Transverse colon (tissue), 4 donors: Measurements from ENCODE around the gene TBATA. TPM values are rescaled to one million over a fixed set of nuclear protein-coding genes. Genes with fewer than 3 reads are reported as not detected.

Experiments
- DNase-seq: peaks from one replicate; pipeline ENCODE4 v3.0.0-alpha.2; 2019
- H3K27ac ChIP-seq, 4 donors: fragments of 200-600 bp; sonication (generic); 2 replicates each; pipeline ENCODE4 v1.5.1; 2016 to 2018; ENCODE audit warnings: inconsistent platforms in 4 of 4
- H3K27me3 ChIP-seq: fragments of 200-600 bp; sonication (generic); 2 replicates; pipeline ENCODE4 v1.5.1; 2017; ENCODE audit warnings: inconsistent platforms
- H3K36me3 ChIP-seq, 4 donors: fragments of 200-600 bp; sonication (generic); 2 replicates each; pipeline ENCODE4 v1.5.1; 2017 to 2019; ENCODE audit warnings: inconsistent platforms in 4 of 4
- H3K4me1 ChIP-seq, 4 donors: fragments of 200-600 bp; sonication (generic); 2 replicates each; pipeline ENCODE4 v1.5.1; 2017 to 2020; ENCODE audit warnings: inconsistent platforms in 4 of 4
- H3K4me3 ChIP-seq, 4 donors: fragments of 200-600 bp; sonication (generic); 1 replicate in 1 of 4; 2 replicates in 3 of 4; pipeline versions ENCODE4 v1.5.1 to v1.6.1; 2017 to 2019; ENCODE audit warnings: inconsistent platforms in 4 of 4
- H3K9me3 ChIP-seq, 2 donors: fragments of 200-600 bp; sonication (generic); 2 replicates each; pipeline ENCODE4 v1.5.1; 2017 to 2019; ENCODE audit warnings: inconsistent platforms in 2 of 2
- EP300 ChIP-seq: sonication (generic); formaldehyde crosslinking; IDR thresholded peaks from one replicate; pipeline ENCODE4 v1.6.1; 2017; ENCODE audit warnings: antibody characterized with exemption, low read depth
- POLR2A ChIP-seq: fragments of 450-650 bp; IDR thresholded peaks from one replicate; pipeline ENCODE4 v1.6.1; 2016; ENCODE audit warnings: antibody characterized with exemption, mild to moderate bottlenecking, moderate library complexity
- POLR2AphosphoS5 ChIP-seq, 3 donors: sonication (generic); formaldehyde crosslinking; IDR thresholded peaks; one replicate each; pipeline ENCODE4 v1.6.1; 2016; ENCODE audit warnings: antibody characterized with exemption in 3 of 3
- WGBS, 2 donors: methylation state at CpG; one replicate each; pipeline ENCODE4 v1.1.5; 2018; ENCODE audit warnings: low coverage in 1 of 2; 5-methylcytosine and 5-hydroxymethylcytosine counted together
- in situ Hi-C, 4 donors: fragments of 200-750 bp; cut with MboI; loops; one replicate each; pipeline versions ENCODE4 v1.15.0 to v1.15.1; 2017; ENCODE audit warnings: low sequenced_read_pairs in 3 of 4, low pct_ligation_motif_present in 1 of 4, low pct_unique_long_range_greater_than_20kb in 1 of 4
- intact Hi-C: fragments of 100-400 bp; cut with DNase I; formaldehyde crosslinking; loops from one replicate; pipeline ENCODE4 v1.15.1; 2023; ENCODE audit warnings: low total_unique reads
- total RNA-seq, 4 donors: library from RNA; depleted of rRNA; stranded (reverse); fragments of >200 nt; gene quantifications; one replicate each; pipeline ENCODE4 v1.1.0, GENCODE V29; 2016
- TF ChIP-seq, protein P1 (sequence below), 5 experiments: fragments of 200-600 bp in 3 of 5; fragments of 450-650 bp in 2 of 5; sonication (generic) in 3 of 5; IDR thresholded peaks; 1 replicate in 2 of 5; 2 replicates in 3 of 5; pipeline ENCODE4 v1.5.1; 2016 to 2017; ENCODE audit warnings: antibody characterized with exemption in 5 of 5, inconsistent platforms in 3 of 5, mild to moderate bottlenecking in 2 of 5, moderate library complexity in 1 of 5

Gene TBATA, protein sequence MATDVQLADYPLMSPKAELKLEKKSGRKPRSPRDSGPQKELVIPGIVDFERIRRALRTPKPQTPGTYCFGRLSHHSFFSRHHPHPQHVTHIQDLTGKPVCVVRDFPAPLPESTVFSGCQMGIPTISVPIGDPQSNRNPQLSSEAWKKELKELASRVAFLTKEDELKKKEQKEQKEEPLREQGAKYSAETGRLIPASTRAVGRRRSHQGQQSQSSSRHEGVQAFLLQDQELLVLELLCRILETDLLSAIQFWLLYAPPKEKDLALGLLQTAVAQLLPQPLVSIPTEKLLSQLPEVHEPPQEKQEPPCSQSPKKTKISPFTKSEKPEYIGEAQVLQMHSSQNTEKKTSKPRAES
- total RNA-seq, result not detected

- 75 to 84% methylated on average over 4 of the region's 4 CpGs for WGBS, 2 donors
- Histone ChIP-seq H3K36me3 (no peaks in the 10 kb centered on the region), H3K9me3 (no peaks in the 10 kb centered on the region), H3K4me1 (peaks cover 0 to under 1% (median 0%) of the 10 kb centered on the region in 4 donors), H3K27me3 (no peaks in the 10 kb centered on the region), H3K27ac (no peak within 1 kb of the TSS), H3K4me3 (no peak within 1 kb of the TSS)
- TF ChIP-seq, protein P1, sequence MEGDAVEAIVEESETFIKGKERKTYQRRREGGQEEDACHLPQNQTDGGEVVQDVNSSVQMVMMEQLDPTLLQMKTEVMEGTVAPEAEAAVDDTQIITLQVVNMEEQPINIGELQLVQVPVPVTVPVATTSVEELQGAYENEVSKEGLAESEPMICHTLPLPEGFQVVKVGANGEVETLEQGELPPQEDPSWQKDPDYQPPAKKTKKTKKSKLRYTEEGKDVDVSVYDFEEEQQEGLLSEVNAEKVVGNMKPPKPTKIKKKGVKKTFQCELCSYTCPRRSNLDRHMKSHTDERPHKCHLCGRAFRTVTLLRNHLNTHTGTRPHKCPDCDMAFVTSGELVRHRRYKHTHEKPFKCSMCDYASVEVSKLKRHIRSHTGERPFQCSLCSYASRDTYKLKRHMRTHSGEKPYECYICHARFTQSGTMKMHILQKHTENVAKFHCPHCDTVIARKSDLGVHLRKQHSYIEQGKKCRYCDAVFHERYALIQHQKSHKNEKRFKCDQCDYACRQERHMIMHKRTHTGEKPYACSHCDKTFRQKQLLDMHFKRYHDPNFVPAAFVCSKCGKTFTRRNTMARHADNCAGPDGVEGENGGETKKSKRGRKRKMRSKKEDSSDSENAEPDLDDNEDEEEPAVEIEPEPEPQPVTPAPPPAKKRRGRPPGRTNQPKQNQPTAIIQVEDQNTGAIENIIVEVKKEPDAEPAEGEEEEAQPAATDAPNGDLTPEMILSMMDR (IDR thresholded peaks at IDR 0.05), result no peak
- TF ChIP-seq EP300 (no peak), POLR2A (no peak), POLR2AphosphoS5 (IDR thresholded peaks at IDR 0.05) (no peak)
- intact Hi-C loops, result no loop called here
- in situ Hi-C loops, result no loop called here
- DNase-seq, result no peak
Measured at GRCh38 chr10:70785190-70785589, at the start of gene TBATA. TSS of gene TBATA (minus strand) at chr10:70785377. CDS start at chr10:70783379, 1,998 bp downstream.

DNA sequence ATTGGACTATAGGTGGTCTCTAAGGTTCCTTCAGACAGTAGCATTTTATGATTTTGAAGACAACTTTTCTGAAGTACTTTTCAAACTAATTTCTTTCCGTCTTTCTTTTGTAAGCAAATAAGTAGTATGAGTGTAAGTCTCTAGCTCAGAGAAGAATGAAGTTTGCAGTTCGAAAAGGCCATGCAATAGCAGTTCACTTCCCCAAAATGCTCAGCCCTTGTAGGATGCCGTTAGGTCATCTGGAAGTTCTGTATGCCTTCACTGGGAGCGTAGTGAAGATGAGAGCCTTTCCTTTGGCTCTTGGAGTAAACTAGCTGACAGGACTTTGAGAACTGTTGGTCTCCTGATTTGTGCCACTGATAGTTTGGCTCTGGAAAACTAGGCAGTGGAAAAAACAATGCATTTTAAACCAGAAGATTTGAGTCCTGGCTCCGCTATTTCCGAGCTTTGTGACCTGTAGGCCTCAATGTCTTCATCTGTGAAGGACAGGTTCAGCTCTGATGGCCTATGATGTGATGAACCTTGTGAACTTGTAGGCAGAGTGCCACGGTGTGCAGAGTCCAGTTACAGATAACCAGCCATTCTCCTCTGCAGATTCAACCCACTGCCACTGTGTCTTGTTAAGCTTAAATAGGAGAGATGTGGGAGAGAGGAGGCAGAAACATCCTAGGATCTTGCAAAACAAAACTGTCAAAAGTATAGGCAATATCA lies 49.4 kb upstream of the TBATA start:
- TF ChIP-seq EP300 (no peak), POLR2AphosphoS5 (IDR thresholded peaks at IDR 0.05) (no peak), POLR2A (no peak)
- TF ChIP-seq, protein P1 (IDR thresholded peaks at IDR 0.05), result no peak
- WGBS, 2 donors, result 85 to 93% methylated on average over 5 to 7 of the region's 7 CpGs
- Histone ChIP-seq H3K9me3 (no peaks in the 10 kb centered on the region), H3K36me3 (no peaks in the 10 kb centered on the region), H3K4me3 (no peak overlapping the region), H3K4me1 (peaks cover 0 to 41% (median 20%) of the 10 kb centered on the region in 4 donors), H3K27me3 (no peaks in the 10 kb centered on the region), H3K27ac (no peak overlapping the region)
- intact Hi-C loops (no loop called here), in situ Hi-C loops (no loop called here)
- no peak for DNase-seq

- no peaks in the 10 kb centered on the region for H3K36me3 ChIP-seq
- in situ Hi-C loops (no loop called here), intact Hi-C loops (no loop called here)
- WGBS, 2 donors, result 67 to 78% methylated on average over 1 to 5 of the region's 5 CpGs
- no peak overlapping the region for H3K4me3 ChIP-seq
- no peaks in the 10 kb centered on the region for H3K9me3 ChIP-seq
- no peaks in the 10 kb centered on the region for H3K27me3 ChIP-seq
- no peak for DNase-seq
- no peak for TF ChIP-seq POLR2AphosphoS5 (IDR thresholded peaks at IDR 0.05)
- TF ChIP-seq POLR2A, result no peak
- no peak for TF ChIP-seq EP300
- TF ChIP-seq, protein P1 (IDR thresholded peaks at IDR 0.05), result no peak
- no peak overlapping the region for H3K27ac ChIP-seq
- peaks cover under 1 to 46% (median 25%) of the 10 kb centered on the region in 4 donors for H3K4me1 ChIP-seq
Measured at GRCh38 chr10:70834021-70834420, 48.8 kb upstream of the TBATA start.

DNA sequence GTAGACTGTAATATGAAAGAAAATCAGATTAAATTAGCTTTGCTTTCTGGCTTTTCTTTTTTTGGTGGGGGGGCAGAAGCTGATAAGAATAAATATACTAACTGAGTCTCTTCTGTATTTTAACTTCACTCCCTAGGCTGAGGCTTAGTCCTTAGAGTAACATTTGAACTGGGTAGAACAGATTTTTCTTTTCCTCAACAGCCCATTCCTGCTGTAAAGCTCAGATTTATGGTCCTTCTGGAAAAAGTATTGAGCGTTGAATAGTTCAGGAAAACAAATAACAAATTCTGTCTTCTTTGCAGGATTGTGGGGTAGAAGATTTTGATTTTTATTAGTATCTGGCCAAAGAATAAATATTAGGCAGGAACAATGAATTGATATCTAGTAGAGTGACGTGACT lies 48.4 kb upstream of the TBATA start:
- no peak for TF ChIP-seq POLR2A
- TF ChIP-seq POLR2AphosphoS5 (IDR thresholded peaks at IDR 0.05), result no peak
- TF ChIP-seq, protein P1 (IDR thresholded peaks at IDR 0.05), result no peak
- no peak for TF ChIP-seq EP300

More for the DNA sequence above, 48.4 kb upstream of the TBATA start:
- no peaks in the 10 kb centered on the region for H3K27me3 ChIP-seq
- 58 to 80% methylated on average over 2 of the region's 2 CpGs for WGBS, 2 donors
- in situ Hi-C loops, result no loop called here
- intact Hi-C loops, result no loop called here
- peak overlapping the region in 1 of 4 donors; percentile 0 for H3K27ac ChIP-seq
- H3K36me3 ChIP-seq, result no peaks in the 10 kb centered on the region
- H3K4me1 ChIP-seq, result peaks cover 4 to 50% (median 28%) of the 10 kb centered on the region in 4 donors
- no peak for DNase-seq
- H3K9me3 ChIP-seq, result no peaks in the 10 kb centered on the region
- H3K4me3 ChIP-seq, result no peak overlapping the region
